Measurements from ENCODE around the gene EFCAB11.

The EFCAB11 gene

DNA sequence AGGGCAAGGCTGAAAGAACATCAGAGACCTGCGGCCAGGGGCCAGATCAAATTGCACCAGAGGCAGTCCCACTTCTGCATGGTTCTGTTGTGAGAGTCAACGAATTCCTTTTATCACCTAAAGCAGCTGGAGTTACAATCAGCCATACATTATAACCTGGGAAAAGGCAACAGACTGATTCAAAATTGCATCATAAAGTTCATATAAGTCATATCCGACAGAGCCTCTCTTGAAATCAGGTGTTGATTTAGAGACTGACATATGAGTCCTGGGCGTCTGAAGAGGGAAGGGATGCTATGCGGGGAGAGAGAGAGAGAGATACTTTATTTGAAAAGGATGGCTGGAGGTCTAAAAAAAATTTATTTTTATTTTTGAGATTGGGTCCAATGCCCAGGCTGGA is 89.4 kb downstream of the EFCAB11 start:
- no peak for DNase-seq (ENCODE audit: low spot score)

DNA sequence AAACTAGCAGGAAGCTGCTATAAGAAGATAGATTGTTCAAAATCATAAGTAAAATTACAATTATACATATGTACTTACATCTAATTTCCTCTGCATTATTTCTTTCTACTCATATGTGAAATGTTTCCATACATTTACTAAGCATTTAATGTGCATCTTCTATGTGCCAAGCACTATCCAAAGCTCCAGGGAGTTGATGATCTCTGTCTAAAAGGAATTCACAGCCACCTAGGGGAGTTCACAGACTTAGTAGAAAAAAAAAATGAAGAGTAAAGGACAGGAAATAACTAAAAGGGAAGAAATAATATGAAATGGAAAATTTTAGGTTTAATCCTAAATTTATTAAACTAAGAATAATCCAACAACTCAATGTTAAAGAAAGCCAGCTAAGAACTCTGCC is 91.7 kb downstream of the EFCAB11 start:
- no peak for DNase-seq (ENCODE audit: low spot score)

GRCh38 chr14:89861630-89862029 is 92.9 kb downstream of the EFCAB11 start:
- DNase-seq (ENCODE audit: low spot score), result no peak

DNA sequence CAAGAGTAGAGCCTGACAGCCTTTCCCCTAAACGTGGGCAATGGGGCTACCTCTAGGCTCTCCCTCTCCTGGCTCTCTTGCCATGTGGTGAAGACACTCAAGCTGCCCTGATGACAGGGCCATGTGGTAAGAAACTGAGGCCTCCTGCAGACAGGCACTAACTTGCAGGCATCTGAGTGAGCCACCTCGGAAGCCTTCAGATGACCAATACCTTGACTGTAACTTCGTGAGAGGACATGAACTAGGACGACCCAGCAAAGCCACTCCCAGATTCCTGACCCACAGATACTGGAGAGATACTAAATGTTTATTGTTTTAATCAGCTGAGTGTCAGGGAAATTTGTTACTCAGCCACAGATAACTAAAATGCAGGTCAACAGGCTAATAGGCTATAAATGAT is 96.4 kb downstream of the EFCAB11 start:
- DNase-seq (ENCODE audit: low spot score), result no peak

GRCh38 chr14:89856871-89857345 is 97.6 kb downstream of the EFCAB11 start:
- DNase-seq (ENCODE audit: low spot score), result no peak

DNA sequence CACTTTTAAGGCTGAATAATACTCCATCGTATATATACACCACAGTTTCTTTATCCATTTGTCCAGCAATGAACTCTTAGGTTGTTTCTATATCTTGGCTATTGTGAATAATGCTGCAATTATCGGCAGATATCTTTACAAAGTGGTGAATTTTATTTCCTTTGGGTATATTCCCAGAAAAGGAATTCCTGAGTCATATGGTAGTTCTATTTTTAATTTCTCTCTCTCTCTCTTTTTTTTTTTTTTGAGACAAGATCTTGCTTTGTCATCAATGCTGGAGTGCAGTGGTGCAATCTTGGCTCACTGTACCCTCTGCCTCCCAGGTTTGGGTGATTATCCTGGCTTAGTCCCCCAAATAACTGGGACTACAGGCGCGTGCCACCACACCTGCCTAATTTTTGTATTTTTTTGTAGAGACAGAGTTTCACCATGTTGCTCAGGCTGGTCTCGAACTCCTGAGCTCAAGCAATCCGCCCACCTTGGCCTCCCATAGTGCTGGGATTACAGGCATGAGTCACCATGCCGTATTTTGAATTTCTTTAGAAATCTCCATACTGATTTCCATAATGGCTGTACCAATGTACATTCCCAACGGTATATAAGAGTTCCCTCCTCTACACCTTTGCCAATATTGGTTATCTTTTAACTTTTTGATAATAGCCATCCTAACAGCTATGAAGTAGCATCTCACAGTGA is 98.4 kb downstream of the EFCAB11 start:
- no peak for DNase-seq (ENCODE audit: low spot score)

DNA sequence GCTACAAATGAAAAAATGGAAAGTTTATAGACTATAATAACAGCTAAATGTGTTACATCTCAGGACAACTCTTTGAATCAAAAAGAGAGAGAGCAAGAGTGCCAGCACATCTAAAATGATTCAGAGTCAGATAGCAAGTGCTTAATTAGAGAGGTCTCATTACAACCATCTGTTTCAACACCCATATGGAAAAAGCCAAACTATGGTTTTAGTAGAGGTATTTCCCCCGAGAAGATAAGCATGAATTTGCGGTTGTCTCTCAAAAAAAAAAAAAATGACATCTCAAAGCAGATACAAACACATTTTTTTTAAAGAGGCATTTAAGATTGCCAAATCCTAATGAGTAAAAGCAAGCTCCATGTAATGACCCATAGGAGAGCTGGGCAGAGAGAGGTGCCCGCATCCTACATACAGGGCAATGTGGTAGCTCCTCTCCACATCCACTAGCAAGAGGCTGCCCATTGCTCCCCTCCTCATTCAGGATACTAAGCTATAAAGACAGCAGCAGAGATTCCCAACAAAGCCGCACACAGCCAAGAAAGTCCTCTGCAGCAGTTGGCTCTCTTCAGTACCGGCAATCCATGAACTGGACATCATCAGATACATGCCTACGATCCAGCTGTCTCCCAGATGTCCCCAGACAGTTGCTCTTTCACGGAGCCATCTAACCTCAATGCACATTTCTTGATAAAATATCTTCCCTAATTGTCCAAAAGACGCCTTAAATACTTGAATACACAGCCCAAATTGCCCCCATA is 100.4 kb downstream of the EFCAB11 start:
- DNase-seq (ENCODE audit: low spot score), result no peak

GRCh38 chr14:89851106-89851505 is 103.4 kb downstream of the EFCAB11 start:
- DNase-seq (ENCODE audit: low spot score), result no peak

GRCh38 chr14:89849931-89850330 is 104.6 kb downstream of the EFCAB11 start:
- no peak for DNase-seq (ENCODE audit: low spot score)

GRCh38 chr14:89848165-89848564 is 106.4 kb downstream of the EFCAB11 start:
- DNase-seq (ENCODE audit: low spot score), result no peak

- no peak for DNase-seq (ENCODE audit: low spot score)
Observed at GRCh38 chr14:89845346-89845745, 109.2 kb downstream of the EFCAB11 start.

DNA sequence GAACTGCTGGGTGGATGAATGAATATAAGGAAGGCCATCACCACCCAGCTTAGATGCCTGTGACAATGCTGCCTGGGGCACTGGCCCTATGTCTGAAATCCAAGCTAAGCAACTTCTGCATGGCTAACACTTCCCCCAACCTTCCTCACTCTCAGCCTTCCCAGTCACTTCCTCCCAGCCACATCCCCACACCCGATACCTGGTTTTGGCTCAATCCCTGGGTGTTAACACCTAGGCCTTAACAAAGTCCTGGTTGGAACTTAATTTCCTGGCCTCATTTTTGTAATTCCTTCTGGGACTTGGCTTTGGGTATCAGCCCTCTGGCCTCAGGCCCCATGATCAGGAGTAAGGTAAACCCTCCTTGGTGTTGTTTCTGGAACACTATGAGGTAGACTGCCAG is 110.0 kb downstream of the EFCAB11 start:
- DNase-seq (ENCODE audit: low spot score), result no peak

DNA sequence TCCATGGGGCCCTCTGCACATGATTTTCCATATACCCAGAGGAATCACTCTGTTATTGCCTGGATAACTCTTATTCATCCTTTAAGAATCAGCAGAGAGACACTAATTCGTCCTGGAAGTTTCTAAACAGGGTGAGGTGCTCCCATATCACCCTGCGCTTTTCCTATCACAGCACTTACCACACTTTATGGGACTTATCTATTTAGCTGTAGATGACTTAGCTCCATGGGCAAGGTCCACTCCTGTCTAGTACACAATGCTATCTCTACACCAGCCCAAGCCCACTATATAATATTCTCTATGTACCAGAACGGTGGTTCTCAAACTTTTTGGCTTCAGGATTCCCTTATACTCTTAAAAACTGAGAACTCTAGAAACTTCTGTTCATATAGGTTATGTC is 111.7 kb downstream of the EFCAB11 start:
- DNase-seq (ENCODE audit: low spot score), result no peak

- DNase-seq (ENCODE audit: low spot score), result no peak
Observed at GRCh38 chr14:89841851-89842250, 112.7 kb downstream of the EFCAB11 start.

- no peak for DNase-seq (ENCODE audit: low spot score)
Observed at GRCh38 chr14:89836830-89837469, 117.6 kb downstream of the EFCAB11 start.

DNA sequence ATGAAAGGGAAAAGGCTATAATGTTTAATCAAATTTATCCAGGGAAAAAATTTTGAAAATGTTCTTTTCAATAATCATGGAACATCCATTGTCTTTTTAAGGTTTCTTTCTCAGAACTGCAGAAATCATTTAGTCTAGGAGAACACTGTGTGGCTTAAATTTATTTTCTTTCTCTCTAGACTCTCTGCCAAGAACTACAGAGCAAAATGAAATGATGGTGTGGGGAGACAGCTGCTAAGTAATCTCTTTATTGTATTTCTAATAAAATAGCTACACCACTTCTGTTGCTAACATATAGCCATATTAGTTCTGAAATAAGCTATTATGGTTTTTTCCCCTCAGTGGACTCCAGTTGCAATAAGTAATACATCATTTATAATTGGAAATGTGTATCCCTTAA is 120.9 kb downstream of the EFCAB11 start:
- no peak for DNase-seq (ENCODE audit: low spot score)

DNA sequence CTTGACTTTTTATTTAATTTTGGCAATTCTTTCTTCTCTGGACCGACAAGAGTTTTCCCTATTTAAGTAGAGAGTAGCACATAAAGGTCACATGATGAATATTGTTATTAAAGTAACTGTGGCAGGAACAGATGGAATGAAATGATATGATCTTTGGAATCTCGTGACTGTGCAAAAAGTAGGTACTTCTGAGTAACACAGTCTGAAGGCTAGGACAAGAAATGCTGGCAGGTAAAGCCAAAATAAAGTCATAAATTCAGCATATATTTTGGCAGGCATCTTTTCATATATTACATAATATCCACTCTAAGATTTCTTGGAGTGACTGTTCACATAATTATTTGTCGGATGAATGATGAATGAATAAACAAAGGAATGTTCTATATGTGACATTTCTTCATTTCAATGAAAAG is 121.4 kb downstream of the EFCAB11 start:
- DNase-seq (ENCODE audit: low spot score), result no peak

GRCh38 chr14:89828471-89829165 is 125.9 kb downstream of the EFCAB11 start:
- no peak for DNase-seq (ENCODE audit: low spot score)

DNA sequence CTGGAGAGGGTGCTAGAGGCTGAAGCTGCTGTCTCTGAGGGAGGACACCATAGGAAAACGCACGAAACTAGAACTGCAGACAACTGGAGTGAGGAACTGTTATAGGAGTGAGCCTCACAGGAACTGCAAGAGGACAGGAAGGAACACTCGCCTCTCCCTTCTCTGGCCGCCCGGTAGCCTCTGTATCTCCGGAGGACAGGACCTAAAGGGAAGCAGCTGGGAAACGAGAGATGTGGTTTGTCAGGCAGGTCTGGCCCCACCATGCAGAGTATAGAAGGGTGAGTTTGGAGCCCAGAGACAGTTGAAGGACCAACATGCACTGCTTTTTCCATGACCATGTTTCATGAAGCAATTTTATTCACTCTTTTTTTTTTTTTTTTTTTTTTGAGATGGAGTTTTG is 127.3 kb downstream of the EFCAB11 start:
- DNase-seq (ENCODE audit: low spot score), result no peak

GRCh38 chr14:89826596-89826995 is 127.9 kb downstream of the EFCAB11 start:
- no peak for DNase-seq (ENCODE audit: low spot score)

GRCh38 chr14:89823743-89824142 is 130.8 kb downstream of the EFCAB11 start:
- DNase-seq (ENCODE audit: low spot score), result no peak

- DNase-seq (ENCODE audit: low spot score), result no peak
Observed at GRCh38 chr14:89814126-89814525, 140.4 kb downstream of the EFCAB11 start.
